PC-9 (cell line): Measurements from ENCODE around the gene GLI1.

ENCODE experiments used
- EZH2 ChIP-seq: fragments of 200-600 bp; sonication (generic); IDR thresholded peaks from 2 replicates; pipeline ENCODE4 v1.8.0; 2017; ENCODE audit warnings: antibody characterized with exemption, low read depth
- TF ChIP-seq, protein P1 (sequence below): fragments of 200-600 bp; sonication (generic); conservative IDR thresholded peaks from 2 replicates; pipeline ENCODE4 v1.6.1; 2017; ENCODE audit warnings: mixed run types, antibody characterized with exemption, mild to moderate bottlenecking, moderate library complexity

GRCh38 chr12:57474862-57475261 lies 15.3 kb downstream of the GLI1 start:
- TF ChIP-seq, protein P1, sequence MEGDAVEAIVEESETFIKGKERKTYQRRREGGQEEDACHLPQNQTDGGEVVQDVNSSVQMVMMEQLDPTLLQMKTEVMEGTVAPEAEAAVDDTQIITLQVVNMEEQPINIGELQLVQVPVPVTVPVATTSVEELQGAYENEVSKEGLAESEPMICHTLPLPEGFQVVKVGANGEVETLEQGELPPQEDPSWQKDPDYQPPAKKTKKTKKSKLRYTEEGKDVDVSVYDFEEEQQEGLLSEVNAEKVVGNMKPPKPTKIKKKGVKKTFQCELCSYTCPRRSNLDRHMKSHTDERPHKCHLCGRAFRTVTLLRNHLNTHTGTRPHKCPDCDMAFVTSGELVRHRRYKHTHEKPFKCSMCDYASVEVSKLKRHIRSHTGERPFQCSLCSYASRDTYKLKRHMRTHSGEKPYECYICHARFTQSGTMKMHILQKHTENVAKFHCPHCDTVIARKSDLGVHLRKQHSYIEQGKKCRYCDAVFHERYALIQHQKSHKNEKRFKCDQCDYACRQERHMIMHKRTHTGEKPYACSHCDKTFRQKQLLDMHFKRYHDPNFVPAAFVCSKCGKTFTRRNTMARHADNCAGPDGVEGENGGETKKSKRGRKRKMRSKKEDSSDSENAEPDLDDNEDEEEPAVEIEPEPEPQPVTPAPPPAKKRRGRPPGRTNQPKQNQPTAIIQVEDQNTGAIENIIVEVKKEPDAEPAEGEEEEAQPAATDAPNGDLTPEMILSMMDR = no peak
- TF ChIP-seq EZH2 = no peak
